GM12874 (cell line): ENCODE results near the gene SETBP1.

ENCODE experiments used
- TF ChIP-seq, protein P1 (sequence below): IDR thresholded peaks from 2 replicates; pipeline ENCODE4 v1.5.1; 2011; ENCODE audit warnings: low read depth, mild to moderate bottlenecking, control low read depth, low read length, moderate library complexity; ENCODE audit not compliant: insufficient read depth

SETBP1 gene

DNA sequence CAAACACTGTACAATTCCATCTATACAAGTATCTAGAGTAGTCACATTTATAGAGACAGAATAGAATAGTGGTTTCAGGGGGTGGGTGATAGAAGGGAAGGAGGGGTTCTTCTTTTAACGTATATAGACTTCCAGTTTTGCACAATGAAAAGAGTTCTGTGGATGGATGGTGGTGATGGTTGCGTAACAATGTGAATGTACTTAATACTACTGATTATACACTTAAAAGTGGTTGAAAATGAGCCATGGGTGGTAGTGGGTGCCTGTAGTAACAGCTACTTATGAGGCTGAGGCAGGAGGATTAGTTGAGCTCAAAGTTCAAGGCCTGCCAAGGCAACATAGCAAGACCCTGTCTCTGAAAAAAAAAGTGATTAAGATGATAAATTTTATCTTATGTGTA, 85.8 kb downstream of the SETBP1 start:
- TF ChIP-seq, protein P1, sequence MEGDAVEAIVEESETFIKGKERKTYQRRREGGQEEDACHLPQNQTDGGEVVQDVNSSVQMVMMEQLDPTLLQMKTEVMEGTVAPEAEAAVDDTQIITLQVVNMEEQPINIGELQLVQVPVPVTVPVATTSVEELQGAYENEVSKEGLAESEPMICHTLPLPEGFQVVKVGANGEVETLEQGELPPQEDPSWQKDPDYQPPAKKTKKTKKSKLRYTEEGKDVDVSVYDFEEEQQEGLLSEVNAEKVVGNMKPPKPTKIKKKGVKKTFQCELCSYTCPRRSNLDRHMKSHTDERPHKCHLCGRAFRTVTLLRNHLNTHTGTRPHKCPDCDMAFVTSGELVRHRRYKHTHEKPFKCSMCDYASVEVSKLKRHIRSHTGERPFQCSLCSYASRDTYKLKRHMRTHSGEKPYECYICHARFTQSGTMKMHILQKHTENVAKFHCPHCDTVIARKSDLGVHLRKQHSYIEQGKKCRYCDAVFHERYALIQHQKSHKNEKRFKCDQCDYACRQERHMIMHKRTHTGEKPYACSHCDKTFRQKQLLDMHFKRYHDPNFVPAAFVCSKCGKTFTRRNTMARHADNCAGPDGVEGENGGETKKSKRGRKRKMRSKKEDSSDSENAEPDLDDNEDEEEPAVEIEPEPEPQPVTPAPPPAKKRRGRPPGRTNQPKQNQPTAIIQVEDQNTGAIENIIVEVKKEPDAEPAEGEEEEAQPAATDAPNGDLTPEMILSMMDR, result no peak

DNA sequence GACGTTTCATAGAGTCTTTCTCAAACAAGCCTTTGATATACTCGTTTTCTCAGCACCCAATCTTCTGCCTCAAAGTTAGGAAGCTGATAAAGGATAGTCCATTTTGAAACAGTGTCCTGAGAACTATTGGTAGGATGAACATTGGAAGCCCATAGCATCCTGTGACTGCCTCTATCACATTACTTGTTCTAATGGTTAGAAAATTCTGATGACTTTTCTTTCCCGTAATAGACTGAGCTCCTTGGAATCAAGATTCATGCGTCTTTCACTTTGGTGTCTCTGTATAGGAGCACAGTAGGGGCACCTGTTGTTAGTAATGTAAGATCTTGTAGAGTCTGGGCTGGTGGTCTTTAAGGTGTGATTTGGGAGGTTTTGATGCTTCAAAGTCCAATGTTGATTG, 87.1 kb downstream of the SETBP1 start:
- TF ChIP-seq, protein P1, result no peak

DNA sequence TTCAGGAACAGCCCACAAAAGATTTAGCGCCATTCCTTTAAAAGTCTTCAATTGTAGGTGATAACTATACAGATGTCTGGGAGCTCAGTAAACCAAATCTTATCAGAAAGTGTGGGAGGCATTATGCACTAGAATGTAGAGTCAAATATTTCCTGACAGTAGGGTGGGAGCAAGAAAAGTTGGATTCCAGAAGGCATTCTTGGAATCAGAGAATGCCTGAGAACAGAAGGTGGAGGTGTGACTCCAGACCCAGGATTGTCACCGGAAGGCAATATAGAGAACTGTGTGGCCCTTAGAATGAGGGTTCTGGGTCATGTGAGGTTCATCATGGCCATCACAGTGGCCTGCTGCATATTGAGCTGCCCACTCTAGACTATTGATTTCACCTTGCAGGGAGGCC, 90.0 kb downstream of the SETBP1 start:
- TF ChIP-seq, protein P1, result no peak

DNA sequence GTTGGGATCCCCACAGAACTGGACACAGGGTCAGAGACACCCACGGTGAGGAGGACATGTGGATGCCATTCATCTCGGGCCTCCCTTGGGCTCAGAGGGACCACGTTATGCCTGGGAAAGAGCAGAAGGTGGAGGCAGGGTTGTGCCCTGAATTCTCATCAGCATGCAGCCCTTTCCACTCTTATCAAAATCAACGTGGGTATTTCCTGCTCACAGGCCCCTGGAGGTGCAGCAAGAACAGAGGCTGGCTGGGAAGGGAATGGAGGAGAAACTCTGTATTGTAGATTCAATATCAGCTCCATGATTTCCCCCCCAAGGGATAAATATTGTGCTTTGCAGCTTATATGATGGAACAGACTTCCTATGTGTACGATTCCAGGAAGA, 90.9 kb downstream of the SETBP1 start:
- TF ChIP-seq, protein P1, result no peak

DNA sequence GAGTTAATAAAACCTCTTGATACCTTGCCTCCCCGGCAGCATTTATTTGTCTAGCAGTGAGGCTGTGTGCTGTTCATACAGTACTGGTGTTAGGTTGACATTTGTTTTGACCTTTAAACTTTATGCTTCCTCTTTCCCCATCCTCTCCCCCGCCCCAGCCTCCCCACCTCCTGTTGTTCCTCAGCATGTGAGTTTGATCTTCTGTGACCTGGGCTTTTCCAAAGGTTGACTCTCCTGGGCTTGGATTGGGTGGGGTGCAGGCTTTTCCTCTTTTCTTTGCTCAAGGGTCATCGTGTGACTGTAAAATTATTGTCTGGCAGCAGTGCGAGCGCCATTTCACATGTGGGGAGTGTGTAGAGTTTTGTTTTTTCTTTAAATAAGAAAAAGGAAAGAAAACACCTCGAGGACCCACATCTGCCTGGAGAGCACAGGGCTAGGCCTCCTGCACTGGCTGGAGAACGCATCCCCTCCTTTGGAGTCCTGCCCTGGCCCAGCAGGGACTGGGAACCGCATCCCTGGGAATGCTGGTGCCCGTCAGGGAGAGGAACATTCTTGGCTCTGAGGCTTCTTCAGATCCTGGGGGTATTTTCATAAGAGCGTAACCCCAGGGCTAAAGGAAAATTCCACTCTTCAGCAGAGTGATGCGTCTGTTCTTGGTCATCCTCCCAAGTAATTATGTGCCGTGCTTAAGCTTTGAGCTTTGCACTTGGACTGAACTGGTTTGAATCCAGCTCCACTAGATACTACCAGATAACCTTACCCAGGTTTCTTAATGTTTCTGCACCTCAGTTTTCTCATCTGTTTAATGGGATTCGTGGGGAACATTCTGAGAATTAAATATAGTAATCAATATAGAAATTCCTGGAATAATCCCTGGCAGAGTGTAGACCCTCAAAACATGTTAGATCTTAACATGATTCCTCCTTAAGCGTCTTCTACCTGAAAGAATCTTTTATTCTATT, 91.5 kb downstream of the SETBP1 start:
- TF ChIP-seq, protein P1, result no peak

DNA sequence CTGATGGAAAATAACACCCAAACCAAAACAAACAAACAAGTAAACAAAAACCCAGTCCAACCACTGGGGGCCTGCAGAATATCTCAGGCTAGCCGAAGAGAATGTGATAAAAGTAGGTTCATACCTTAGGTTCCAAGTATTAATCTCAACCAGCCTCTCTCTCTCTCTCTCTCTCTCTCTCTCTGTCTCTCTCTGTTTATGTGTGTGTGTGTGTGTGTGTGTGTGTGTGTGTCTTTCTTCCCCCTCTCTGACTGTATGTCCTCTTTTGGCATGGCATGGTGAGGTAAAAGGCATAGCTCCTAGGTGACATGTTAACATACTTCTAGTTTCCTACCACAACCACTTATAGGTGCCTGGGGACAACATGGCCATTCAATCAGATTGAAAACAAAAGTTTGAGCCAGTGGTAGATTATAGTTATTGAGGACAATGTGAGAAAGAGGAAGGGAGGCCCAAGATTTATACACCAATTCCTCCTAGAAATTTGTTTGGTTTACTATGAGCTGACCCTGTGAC, 93.0 kb downstream of the SETBP1 start:
- TF ChIP-seq, protein P1, result no peak

DNA sequence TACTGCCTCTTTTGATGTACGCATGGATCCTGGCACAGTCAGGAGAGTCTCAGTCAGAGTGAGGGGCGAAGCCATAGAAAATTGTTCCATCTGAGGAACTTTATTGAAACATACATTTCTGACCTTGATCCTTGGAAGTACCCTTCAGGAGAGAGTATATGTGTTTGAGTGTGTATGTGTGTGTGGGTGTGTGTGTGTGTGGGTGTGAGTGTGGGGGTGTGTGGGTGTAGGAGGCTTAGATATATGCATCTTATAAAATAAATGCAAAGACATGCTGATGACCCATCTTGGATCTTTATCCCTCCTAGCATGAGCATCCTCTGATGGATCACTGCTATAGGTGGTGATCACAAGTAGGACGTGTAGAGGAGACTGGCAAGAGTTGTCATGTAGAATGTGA, 93.5 kb downstream of the SETBP1 start:
- TF ChIP-seq, protein P1, result no peak
